HepG2 (cell line): ENCODE results near the gene DGAT2. TPM values are rescaled to one million over a fixed set of nuclear protein-coding genes. Genes with fewer than 3 reads are reported as not detected.

Source experiments
- ATF7-NPFF ChIP-seq: sonication (generic); formaldehyde crosslinking; IDR thresholded peaks from 2 replicates; pipeline ENCODE4 v1.8.1; 2023; ENCODE audit warnings: mild to moderate bottlenecking, low read depth, missing genetic modification reagents, moderate library complexity
- BRCA1 ChIP-seq: sonication (generic); formaldehyde crosslinking; IDR thresholded peaks from 2 replicates; pipeline ENCODE4 v1.4.0; 2020; ENCODE audit warnings: missing genetic modification reagents
- CCDC6 ChIP-seq: sonication (generic); formaldehyde crosslinking; IDR thresholded peaks from 2 replicates; pipeline ENCODE4 v1.8.1; 2022; ENCODE audit warnings: mild to moderate bottlenecking, missing genetic modification reagents, moderate library complexity
- CHD2 ChIP-seq: IDR thresholded peaks from 2 replicates; pipeline ENCODE4 v1.6.1; 2011; ENCODE audit warnings: low read depth, low read length, improper control_type of control experiment
- HMG20B ChIP-seq: conservative IDR thresholded peaks from 2 replicates; pipeline ENCODE4 v1.6.1; 2016; ENCODE audit warnings: missing genetic modification reagents, missing compliant biosample characterization
- HOXA5 ChIP-seq: sonication (generic); formaldehyde crosslinking; IDR thresholded peaks from 2 replicates; pipeline ENCODE4 v1.4.0; 2020; ENCODE audit warnings: missing genetic modification reagents
- MIXL1 ChIP-seq: IDR thresholded peaks from 2 replicates; pipeline ENCODE4 v1.6.1; 2016
- NBN ChIP-seq: fragments of 450-650 bp; conservative IDR thresholded peaks from 2 replicates; pipeline ENCODE4 v1.6.1; 2017
- NPAS2 ChIP-seq: sonication (generic); formaldehyde crosslinking; IDR thresholded peaks from 2 replicates; pipeline ENCODE4 v1.8.0; 2022; ENCODE audit warnings: mild to moderate bottlenecking, missing genetic modification reagents, borderline replicate concordance
- NR2C2 ChIP-seq: sonication (generic); formaldehyde crosslinking; IDR thresholded peaks from 2 replicates; pipeline ENCODE4 v1.4.0; 2020; ENCODE audit warnings: missing genetic modification reagents, mild to moderate bottlenecking, moderate library complexity, borderline replicate concordance
- RAD51 ChIP-seq: fragments of 450-650 bp; IDR thresholded peaks from 2 replicates; pipeline ENCODE4 v1.6.1; 2016; ENCODE audit warnings: borderline replicate concordance
- ZNF674 ChIP-seq: sonication (generic); formaldehyde crosslinking; IDR thresholded peaks from 2 replicates; pipeline ENCODE4 v1.5.0; 2020; ENCODE audit warnings: low read depth, mild to moderate bottlenecking, missing genetic modification reagents
- ZNF768 ChIP-seq: sonication (generic); formaldehyde crosslinking; IDR thresholded peaks from 2 replicates; pipeline ENCODE4 v1.4.0; 2020; ENCODE audit warnings: missing genetic modification reagents
- polyA plus RNA-seq, 8 experiments: library from polyadenylated mRNA; depleted of rRNA in 3 of 8; stranded (reverse) in 7 of 8; unstranded in 1 of 8; fragments of >200 nt; fragmentation: Illumina TruSeq in 4 of 8; extraction: Trizol in 4 of 8; gene quantifications; 2 replicates each; pipeline versions ENCODE4 v1.2.1 to v1.2.3, GENCODE V29; 2011 to 2016; ENCODE audit warnings: low read depth in 4 of 8, missing spikeins in 1 of 8, mixed read lengths in 1 of 8; ENCODE audit not compliant: insufficient read depth in 1 of 8
- total RNA-seq, 5 experiments: library from RNA; depleted of rRNA; stranded (reverse); fragments of >200 nt; fragmentation: Illumina TruSeq; extraction: Trizol; gene quantifications; 2 replicates each; pipeline ENCODE4 v1.2.3, GENCODE V29; 2016; ENCODE audit warnings: low read depth in 1 of 5
- TF ChIP-seq, protein P1 (sequence below): sonication (generic); formaldehyde crosslinking; IDR thresholded peaks from 2 replicates; pipeline ENCODE4 v1.9.0; 2021; ENCODE audit warnings: missing genetic modification reagents, borderline replicate concordance
- TF ChIP-seq, protein P2 (sequence below): sonication (generic); formaldehyde crosslinking; IDR thresholded peaks from 2 replicates; pipeline ENCODE4 v1.4.0; 2020; ENCODE audit warnings: missing genetic modification reagents
- TF ChIP-seq, protein P3 (sequence below): sonication (generic); formaldehyde crosslinking; conservative IDR thresholded peaks from 2 replicates; pipeline ENCODE4 v1.8.1; 2023; ENCODE audit warnings: missing genetic modification reagents
- TF ChIP-seq, protein P4 (sequence below): sonication (generic); formaldehyde crosslinking; IDR thresholded peaks from 2 replicates; pipeline ENCODE4 v1.4.0; 2020; ENCODE audit warnings: mild to moderate bottlenecking, missing genetic modification reagents
- TF ChIP-seq, protein P5 (sequence below): sonication (generic); IDR thresholded peaks from 2 replicates; pipeline ENCODE4 v1.6.1; 2016; ENCODE audit warnings: low read depth, borderline replicate concordance
- TF ChIP-seq, protein P6 (sequence below), 2 experiments: IDR thresholded peaks; 2 replicates each; pipeline ENCODE4 v1.6.1; 2011 to 2012; ENCODE audit warnings: low read length in 2 of 2, borderline replicate concordance in 1 of 2, low read depth in 1 of 2, mild to moderate bottlenecking in 1 of 2, moderate library complexity in 1 of 2

The DGAT2 gene
- total and polyA plus RNA-seq, 2 of the 13 experiments (the other 11 are each of a cell fraction or from before 2014, with no cell fraction given) = 39.0 to 65.6 TPM

DNA sequence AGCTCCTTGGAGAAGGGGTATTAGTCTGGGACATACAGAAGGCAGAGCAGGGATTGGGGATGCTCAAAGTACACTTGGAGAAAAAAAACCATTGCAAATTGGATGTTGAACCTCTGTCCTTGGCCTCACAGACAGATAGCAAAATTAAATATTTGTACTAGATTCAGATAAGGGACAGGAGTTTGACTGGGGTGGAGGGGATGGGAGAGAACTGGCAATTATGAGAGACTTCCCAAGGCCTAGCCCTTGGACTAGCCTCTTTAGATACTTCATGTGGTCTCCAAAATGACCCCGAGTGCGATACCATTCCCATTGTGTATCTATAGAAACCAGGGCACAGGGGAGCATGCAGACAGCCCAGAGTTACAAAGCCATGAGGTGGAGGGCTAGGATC, 15.5 kb downstream of the DGAT2 start (continued):
- TF ChIP-seq, protein P1, sequence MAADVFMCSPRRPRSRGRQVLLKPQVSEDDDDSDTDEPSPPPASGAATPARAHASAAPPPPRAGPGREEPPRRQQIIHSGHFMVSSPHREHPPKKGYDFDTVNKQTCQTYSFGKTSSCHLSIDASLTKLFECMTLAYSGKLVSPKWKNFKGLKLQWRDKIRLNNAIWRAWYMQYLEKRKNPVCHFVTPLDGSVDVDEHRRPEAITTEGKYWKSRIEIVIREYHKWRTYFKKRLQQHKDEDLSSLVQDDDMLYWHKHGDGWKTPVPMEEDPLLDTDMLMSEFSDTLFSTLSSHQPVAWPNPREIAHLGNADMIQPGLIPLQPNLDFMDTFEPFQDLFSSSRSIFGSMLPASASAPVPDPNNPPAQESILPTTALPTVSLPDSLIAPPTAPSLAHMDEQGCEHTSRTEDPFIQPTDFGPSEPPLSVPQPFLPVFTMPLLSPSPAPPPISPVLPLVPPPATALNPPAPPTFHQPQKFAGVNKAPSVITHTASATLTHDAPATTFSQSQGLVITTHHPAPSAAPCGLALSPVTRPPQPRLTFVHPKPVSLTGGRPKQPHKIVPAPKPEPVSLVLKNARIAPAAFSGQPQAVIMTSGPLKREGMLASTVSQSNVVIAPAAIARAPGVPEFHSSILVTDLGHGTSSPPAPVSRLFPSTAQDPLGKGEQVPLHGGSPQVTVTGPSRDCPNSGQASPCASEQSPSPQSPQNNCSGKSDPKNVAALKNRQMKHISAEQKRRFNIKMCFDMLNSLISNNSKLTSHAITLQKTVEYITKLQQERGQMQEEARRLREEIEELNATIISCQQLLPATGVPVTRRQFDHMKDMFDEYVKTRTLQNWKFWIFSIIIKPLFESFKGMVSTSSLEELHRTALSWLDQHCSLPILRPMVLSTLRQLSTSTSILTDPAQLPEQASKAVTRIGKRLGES = no peak
- TF ChIP-seq ATF7-NPFF (no peak), ZNF674 (CRISPR knock-in tag) (no peak), RAD51 (no peak), NPAS2 (CRISPR knock-in tag) (no peak), MIXL1 (CRISPR knock-in tag) (peak; percentile 95), NBN (no peak), HOXA5 (no peak), CHD2 (no peak), NR2C2 (CRISPR knock-in tag) (peak; percentile 76; the same call in 1 of the 2 replicates), HMG20B (CRISPR knock-in tag) (0 out of 2 replicates have a peak, but pooled peaks have one; percentile 59), CCDC6 (CRISPR knock-in tag) (0 out of 2 replicates have a peak, but pooled peaks have one; percentile 25), BRCA1 (CRISPR knock-in tag) (no peak), ZNF768 (CRISPR knock-in tag) (no peak)
- TF ChIP-seq, protein P2, sequence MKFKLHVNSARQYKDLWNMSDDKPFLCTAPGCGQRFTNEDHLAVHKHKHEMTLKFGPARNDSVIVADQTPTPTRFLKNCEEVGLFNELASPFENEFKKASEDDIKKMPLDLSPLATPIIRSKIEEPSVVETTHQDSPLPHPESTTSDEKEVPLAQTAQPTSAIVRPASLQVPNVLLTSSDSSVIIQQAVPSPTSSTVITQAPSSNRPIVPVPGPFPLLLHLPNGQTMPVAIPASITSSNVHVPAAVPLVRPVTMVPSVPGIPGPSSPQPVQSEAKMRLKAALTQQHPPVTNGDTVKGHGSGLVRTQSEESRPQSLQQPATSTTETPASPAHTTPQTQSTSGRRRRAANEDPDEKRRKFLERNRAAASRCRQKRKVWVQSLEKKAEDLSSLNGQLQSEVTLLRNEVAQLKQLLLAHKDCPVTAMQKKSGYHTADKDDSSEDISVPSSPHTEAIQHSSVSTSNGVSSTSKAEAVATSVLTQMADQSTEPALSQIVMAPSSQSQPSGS (CRISPR knock-in tag) = no peak; the same call in 1 of the 2 replicates
- TF ChIP-seq, protein P3, sequence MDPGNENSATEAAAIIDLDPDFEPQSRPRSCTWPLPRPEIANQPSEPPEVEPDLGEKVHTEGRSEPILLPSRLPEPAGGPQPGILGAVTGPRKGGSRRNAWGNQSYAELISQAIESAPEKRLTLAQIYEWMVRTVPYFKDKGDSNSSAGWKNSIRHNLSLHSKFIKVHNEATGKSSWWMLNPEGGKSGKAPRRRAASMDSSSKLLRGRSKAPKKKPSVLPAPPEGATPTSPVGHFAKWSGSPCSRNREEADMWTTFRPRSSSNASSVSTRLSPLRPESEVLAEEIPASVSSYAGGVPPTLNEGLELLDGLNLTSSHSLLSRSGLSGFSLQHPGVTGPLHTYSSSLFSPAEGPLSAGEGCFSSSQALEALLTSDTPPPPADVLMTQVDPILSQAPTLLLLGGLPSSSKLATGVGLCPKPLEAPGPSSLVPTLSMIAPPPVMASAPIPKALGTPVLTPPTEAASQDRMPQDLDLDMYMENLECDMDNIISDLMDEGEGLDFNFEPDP = no peak
- TF ChIP-seq, protein P4, sequence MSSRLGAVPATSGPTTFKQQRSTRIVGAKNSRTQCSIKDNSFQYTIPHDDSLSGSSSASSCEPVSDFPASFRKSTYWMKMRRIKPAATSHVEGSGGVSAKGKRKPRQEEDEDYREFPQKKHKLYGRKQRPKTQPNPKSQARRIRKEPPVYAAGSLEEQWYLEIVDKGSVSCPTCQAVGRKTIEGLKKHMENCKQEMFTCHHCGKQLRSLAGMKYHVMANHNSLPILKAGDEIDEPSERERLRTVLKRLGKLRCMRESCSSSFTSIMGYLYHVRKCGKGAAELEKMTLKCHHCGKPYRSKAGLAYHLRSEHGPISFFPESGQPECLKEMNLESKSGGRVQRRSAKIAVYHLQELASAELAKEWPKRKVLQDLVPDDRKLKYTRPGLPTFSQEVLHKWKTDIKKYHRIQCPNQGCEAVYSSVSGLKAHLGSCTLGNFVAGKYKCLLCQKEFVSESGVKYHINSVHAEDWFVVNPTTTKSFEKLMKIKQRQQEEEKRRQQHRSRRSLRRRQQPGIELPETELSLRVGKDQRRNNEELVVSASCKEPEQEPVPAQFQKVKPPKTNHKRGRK (CRISPR knock-in tag) = no peak
- TF ChIP-seq, protein P5, sequence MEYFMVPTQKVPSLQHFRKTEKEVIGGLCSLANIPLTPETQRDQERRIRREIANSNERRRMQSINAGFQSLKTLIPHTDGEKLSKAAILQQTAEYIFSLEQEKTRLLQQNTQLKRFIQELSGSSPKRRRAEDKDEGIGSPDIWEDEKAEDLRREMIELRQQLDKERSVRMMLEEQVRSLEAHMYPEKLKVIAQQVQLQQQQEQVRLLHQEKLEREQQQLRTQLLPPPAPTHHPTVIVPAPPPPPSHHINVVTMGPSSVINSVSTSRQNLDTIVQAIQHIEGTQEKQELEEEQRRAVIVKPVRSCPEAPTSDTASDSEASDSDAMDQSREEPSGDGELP = no peak
- TF ChIP-seq, protein P6, sequence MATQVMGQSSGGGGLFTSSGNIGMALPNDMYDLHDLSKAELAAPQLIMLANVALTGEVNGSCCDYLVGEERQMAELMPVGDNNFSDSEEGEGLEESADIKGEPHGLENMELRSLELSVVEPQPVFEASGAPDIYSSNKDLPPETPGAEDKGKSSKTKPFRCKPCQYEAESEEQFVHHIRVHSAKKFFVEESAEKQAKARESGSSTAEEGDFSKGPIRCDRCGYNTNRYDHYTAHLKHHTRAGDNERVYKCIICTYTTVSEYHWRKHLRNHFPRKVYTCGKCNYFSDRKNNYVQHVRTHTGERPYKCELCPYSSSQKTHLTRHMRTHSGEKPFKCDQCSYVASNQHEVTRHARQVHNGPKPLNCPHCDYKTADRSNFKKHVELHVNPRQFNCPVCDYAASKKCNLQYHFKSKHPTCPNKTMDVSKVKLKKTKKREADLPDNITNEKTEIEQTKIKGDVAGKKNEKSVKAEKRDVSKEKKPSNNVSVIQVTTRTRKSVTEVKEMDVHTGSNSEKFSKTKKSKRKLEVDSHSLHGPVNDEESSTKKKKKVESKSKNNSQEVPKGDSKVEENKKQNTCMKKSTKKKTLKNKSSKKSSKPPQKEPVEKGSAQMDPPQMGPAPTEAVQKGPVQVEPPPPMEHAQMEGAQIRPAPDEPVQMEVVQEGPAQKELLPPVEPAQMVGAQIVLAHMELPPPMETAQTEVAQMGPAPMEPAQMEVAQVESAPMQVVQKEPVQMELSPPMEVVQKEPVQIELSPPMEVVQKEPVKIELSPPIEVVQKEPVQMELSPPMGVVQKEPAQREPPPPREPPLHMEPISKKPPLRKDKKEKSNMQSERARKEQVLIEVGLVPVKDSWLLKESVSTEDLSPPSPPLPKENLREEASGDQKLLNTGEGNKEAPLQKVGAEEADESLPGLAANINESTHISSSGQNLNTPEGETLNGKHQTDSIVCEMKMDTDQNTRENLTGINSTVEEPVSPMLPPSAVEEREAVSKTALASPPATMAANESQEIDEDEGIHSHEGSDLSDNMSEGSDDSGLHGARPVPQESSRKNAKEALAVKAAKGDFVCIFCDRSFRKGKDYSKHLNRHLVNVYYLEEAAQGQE (IDR thresholded peaks at IDR 0.05; ENCODE audit: borderline replicate concordance in 1 of 2, low read depth in 1 of 2, low read length in 2 of 2) = 0 out of 4 replicates have a peak, but pooled peaks of 1 of the 2 experiments have one; percentile 40
